ENCODE data around the gene PEX10.

- no peak for TF ChIP-seq CTCF (IDR thresholded peaks at IDR 0.05 in 4 of 5, conservative IDR thresholded peaks at IDR 0.05 in 1 of 5)
- no peak for TF ChIP-seq POLR2A (IDR thresholded peaks at IDR 0.05)
Measured at GRCh38 chr1:2393471-2393877, 18.9 kb downstream of the PEX10 start.

Data from gastrocnemius medialis (tissue), 4 donors.